Hematopoietic multipotent progenitor cell (in vitro differentiated cells): ENCODE measurements around the gene IL32. TPM values are rescaled to one million over a fixed set of nuclear protein-coding genes. Genes with fewer than 3 reads are reported as not detected.
A peak's percentile ranks its signal among the peaks of the same experiment; 100 is the strongest.
"Not testable (repeated sequence)": the region's sequence is repeated elsewhere in the genome, so short reads cannot be mapped to it uniquely, and the experiment has no call there.

ENCODE experiments used
- DNase-seq, 3 donors: peaks; one replicate each; pipeline ENCODE4 v3.0.0-alpha.2; 2011 to 2015; ENCODE audit warnings: low read depth in 2 of 3, low spot score in 2 of 3
- total RNA-seq: library from RNA; depleted of rRNA; stranded (reverse); fragments of >200 nt; gene quantifications from one replicate; pipeline ENCODE4 v1.2.3, GENCODE V29; 2012

The IL32 gene
- total RNA-seq, 1 donor, result 0.54 TPM

DNA sequence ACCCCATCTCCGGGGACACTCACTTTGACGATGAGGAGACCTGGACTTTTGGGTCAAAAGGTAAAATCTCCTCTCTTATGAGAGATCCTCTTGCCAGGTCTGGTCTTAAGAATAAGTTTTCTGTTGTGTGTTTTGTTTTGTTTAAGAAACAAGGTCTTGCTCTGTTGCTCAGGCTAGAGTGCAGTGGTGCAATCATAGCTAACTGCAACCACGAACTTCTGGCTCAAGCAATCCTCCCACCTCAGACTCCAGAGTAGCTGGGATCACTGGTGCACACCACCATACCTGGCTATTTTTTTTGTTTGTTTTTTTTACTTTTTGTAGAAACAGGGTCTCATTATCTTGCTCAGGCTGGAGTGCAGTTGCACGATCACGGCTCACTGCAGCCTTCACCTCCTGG lies 15.0 kb upstream of the IL32 start:
- no peak for DNase-seq

DNA sequence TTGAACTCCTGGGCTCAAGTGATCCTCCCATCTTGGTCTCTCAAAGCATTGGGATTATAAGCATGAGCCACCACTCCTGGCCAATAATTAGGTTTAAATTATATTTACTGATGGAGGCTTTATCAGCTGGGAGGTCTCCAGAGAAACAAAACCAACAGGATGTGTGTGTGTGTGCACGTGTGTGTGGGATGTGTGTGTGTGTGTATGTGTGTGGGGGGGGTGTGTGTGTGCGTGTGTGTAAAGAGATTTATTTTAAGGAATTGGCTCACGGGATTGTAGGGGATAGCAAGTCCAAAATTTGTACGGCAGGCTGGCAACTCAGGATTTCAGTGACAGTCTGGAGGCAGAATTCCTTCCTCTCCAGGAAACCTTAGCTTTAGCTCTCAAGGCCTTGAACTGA lies 14.4 kb upstream of the IL32 start:
- DNase-seq, result no peak

DNA sequence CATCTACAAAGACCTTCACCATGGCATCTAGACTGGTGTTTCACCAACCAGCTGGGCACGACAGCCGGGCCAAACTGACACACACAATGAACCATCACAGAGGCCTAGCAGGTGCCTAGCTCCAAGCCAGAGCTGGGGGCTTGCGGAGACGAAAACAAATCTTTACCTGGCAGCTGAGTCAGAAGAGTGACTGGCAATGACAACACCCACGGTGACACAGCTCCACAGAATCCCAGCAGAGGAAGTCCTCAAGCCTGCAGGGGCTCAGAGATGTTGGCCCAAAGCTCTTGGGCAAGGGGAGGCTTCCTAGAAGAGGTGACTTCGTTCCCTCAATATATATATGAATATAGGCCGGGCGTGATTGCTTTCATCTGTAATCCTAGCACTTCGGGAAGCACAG lies 13.9 kb upstream of the IL32 start:
- no peak for DNase-seq

DNA sequence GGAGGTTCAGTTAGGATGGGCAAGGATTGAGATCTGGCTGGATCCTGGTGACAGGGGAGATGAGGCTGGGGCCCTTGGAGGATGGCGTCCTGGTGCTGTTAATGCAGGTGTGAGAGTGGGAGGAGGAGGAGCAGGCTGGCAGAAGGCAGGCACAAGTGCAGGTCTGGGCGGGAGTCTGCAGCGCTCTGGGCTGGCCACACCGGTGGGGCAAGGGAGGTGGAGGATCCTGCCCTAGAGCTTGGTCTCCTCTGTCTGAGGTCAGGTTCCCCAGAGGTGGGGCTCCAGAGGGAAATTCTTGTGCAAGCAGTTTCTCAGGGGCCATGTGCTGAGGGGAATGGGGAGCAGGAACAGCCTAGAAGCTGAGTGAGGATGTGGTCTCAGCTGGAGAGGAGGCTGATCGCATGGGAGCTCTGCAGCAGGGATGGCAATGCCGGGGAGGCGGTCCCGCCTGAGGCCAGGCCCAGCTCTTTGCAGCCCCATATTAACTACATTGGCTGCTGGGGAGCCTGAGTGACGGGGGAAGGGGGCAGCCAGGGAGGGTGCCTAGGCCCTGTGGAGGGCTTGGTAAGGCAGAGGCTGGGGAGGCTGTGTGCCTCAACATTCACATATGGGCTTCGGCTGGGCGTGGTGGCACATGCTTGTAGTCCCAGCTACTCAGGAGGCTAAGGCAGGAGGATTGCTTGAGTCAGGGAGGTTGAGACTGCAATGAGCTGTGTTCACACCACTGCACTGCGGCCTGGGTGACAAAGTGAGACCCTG lies 12.7 kb upstream of the IL32 start:
- not testable (repeated sequence) for DNase-seq

DNA sequence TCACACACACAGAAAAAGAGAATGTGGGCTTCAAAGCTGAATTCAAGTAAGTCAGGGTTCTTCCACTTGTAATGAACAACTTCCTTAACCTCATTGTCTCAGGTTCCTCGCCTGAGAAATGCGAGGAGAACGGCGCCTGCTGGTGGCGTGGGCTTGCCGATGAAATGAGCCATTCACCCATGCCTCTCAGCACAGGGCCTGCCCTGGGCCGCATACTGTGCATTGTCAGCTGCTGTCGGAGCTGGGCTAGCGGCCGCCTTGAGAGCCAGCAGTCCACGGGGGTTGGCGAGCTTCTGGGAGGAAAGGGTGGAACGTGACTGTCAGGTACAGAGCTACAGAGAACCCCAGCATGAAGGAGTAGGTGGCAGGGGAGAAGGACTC lies 12.1 kb upstream of the IL32 start:
- DNase-seq, result not testable (repeated sequence)

DNA sequence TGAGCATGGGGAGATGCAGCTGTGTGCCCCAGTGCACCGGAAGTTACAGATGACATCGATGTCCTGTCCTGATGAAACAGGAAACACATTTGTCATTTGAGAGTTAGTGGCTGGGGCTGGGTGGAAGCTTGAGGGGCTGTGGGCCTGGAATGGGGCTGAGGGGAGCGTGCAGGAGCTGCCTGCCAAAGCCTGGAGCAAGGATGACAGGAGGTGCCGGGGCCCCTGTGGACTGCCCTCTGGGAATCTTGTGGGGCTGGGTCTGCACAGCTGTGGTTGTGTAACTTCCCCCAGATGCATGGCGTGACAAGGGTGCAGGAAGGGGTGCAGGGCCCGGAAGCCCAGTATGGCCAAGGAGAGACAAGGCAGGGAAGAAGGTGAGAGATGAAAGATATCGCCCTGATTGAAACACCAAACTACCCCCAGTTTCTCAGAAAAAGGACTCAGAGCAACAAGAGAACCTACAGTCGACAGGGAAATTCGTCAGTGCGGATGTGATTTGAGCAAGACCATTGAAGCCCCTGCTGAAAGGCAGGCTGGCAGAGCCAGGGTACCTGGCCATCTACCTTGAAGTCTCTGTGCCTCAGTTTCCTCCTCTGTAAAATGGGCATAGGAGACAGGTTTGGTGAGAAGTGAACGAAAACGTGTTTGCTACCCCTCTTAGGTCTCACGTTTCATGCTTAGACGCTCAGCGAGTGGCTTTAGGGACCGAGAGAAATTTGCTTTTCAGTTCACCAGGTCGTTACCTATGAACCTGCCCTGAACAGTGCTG lies 10.3 kb upstream of the IL32 start:
- peak in 2 of 3 donors; percentile 47 to 69 for DNase-seq

DNA sequence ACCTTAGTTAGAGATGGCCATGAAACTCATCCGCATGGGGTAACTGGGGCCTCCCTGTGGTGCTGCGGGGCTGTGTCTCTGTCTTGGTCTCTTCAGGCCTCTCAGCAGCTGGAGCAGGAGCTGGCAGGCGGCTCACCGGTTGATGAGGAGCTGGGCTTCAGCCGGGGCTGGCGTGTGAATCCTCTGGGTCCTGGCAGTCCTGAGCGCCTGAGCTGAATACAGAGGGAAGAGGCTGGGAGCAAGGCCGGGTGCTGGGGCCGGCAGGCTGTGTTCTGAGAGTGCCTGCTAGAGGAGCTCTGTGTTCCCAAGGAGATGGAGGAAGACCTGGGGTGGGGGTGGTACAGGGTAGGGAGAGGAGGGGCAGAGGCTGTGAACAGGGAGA lies 9.7 kb upstream of the IL32 start:
- DNase-seq, result not testable (repeated sequence)

GRCh38 chr16:3056336-3057180 lies 8.9 kb upstream of the IL32 start:
- no peak for DNase-seq

- DNase-seq, result no peak
These were observed 8.0 kb upstream of the IL32 start for GRCh38 chr16:3057181-3058138.

DNA sequence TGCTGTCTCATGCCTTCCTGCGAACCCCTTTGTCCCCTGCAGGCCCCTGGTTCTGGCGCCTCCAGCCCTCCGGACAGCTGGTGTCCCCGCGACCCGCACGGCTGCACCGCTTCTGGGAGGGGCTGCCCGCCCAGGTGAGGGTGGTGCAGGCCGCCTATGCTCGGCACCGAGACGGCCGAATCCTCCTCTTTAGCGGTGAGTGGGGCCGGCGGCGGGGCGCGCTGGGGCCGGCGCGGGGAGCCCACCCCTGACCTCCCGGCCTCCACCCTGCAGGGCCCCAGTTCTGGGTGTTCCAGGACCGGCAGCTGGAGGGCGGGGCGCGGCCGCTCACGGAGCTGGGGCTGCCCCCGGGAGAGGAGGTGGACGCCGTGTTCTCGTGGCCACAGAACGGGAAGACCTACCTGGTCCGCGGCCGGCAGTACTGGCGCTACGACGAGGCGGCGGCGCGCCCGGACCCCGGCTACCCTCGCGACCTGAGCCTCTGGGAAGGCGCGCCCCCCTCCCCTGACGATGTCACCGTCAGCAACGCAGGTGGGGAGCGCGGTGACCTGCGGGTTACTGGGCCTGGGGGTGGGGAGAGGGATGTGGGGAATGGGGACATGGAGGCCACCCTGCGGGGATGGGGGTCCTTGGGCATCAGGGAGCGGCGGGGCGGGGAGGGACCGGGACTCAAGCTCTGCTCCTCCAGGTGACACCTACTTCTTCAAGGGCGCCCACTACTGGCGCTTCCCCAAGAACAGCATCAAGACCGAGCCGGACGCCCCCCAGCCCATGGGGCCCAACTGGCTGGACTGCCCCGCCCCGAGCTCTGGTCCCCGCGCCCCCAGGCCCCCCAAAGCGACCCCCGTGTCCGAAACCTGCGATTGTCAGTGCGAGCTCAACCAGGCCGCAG lies 7.1 kb upstream of the IL32 start:
- DNase-seq, result peak in 2 of 3 donors; percentile 52 to 63

- DNase-seq, result peak; percentile 82 to 86 (median 85)
These were observed 6.3 kb upstream of the IL32 start for GRCh38 chr16:3059041-3059722.

- DNase-seq, result no peak
These were observed 5.7 kb upstream of the IL32 start for GRCh38 chr16:3059723-3060242.

DNA sequence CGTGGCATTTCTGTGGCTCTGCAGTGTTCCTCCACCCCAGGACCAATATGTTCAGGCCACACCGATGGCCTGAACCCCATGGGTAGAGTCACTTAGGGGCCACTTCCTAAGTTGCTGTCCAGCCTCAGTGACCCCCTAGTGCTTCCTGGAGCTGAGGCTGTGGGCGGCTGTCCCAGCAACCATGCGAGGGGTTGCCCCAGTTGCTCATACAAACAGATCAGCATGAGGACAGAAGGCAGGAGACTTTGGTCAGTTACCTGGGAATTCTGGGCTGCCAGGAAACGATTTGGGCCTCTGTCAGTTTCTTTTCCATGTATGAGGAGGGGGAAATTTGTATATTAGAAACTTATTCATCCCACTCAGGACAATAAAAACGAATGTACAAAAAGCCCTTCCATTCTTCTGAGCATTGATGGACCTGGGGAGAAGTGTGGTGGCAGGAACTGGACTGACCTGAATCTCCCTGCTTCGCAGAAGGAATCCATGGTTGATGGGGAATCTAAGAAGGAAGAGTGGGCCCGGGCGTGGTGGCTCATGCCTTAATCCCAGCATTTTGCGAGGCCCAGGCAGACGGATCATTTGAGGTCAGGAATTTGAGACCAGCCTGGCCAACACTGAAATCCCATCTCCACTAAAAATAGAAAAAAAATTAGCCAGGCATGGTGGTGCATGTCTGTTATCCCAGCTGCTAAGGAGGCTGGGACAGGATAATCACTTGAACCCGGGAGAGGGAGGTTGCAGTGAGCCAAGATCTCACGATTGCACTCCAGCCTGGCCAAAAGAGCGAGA lies 4.9 kb upstream of the IL32 start:
- DNase-seq, result no peak

- no peak for DNase-seq
These were observed 2.9 kb upstream of the IL32 start for GRCh38 chr16:3062553-3062952.

- no peak for DNase-seq
These were observed 1.6 kb upstream of the IL32 start for GRCh38 chr16:3063625-3064386.

- no peak for DNase-seq
These were observed 451 bp downstream of the IL32 start for GRCh38 chr16:3065742-3066439.
